Suprapubic skin (tissue), 4 donors: Measurements from ENCODE around the gene TUBE1. TPM values are rescaled to one million over a fixed set of nuclear protein-coding genes. Genes with fewer than 3 reads are reported as not detected.
"Not testable (repeated sequence)": the region's sequence is repeated elsewhere in the genome, so short reads cannot be mapped to it uniquely, and the experiment has no call there.

Experiments
- DNase-seq, 2 donors: peaks; one replicate each; pipeline ENCODE4 v3.0.0-alpha.2; 2019; ENCODE audit warnings: low spot score in 2 of 2
- H3K27ac ChIP-seq: fragments of 200-600 bp; sonication (generic); one replicate; pipeline ENCODE4 v1.5.1; 2019
- H3K27me3 ChIP-seq: fragments of 200-600 bp; sonication (generic); one replicate; pipeline ENCODE4 v1.5.1; 2019
- H3K36me3 ChIP-seq: fragments of 200-600 bp; sonication (generic); one replicate; pipeline ENCODE4 v1.5.1; 2019
- H3K4me1 ChIP-seq: fragments of 200-600 bp; sonication (generic); one replicate; pipeline ENCODE4 v1.5.1; 2019
- H3K4me3 ChIP-seq: fragments of 200-600 bp; sonication (generic); one replicate; pipeline ENCODE4 v1.5.1; 2019; ENCODE audit warnings: mild to moderate bottlenecking
- H3K9me3 ChIP-seq: fragments of 200-600 bp; sonication (generic); one replicate; pipeline ENCODE4 v1.5.1; 2019
- CTCF ChIP-seq, 2 donors: fragments of 200-600 bp in 1 of 2; fragments of 450-650 bp in 1 of 2; sonication (generic) in 1 of 2; IDR thresholded peaks; one replicate each; pipeline ENCODE4 v1.5.1; 2016 to 2019; ENCODE audit warnings: antibody characterized with exemption in 2 of 2, mild to moderate bottlenecking in 1 of 2, moderate library complexity in 1 of 2
- EP300 ChIP-seq: sonication (generic); formaldehyde crosslinking; IDR thresholded peaks from one replicate; pipeline ENCODE4 v1.6.1; 2017; ENCODE audit warnings: antibody characterized with exemption
- POLR2A ChIP-seq, 2 donors: fragments of 450-650 bp; IDR thresholded peaks; one replicate each; pipeline ENCODE4 v1.6.1; 2017; ENCODE audit warnings: antibody characterized with exemption in 2 of 2, mild to moderate bottlenecking in 2 of 2, moderate library complexity in 2 of 2
- POLR2AphosphoS5 ChIP-seq, 3 donors: sonication (generic); formaldehyde crosslinking; IDR thresholded peaks; one replicate each; pipeline ENCODE4 v1.6.1; 2017; ENCODE audit warnings: antibody characterized with exemption in 3 of 3
- WGBS: methylation state at CpG from one replicate; pipeline ENCODE4 v1.1.5; 2018; 5-methylcytosine and 5-hydroxymethylcytosine counted together
- total RNA-seq, 4 donors: library from RNA; depleted of rRNA; stranded (reverse); fragments of >200 nt; gene quantifications; one replicate each; pipeline ENCODE4 v1.1.0, GENCODE V29; 2016

The TUBE1 gene
- total RNA-seq, 4 donors from 2014 or later = 19.6 to 82.2 (median 31.2) TPM

GRCh38 chr6:112113431-112113830 lies 26.1 kb upstream of the TUBE1 start:
- H3K4me3 ChIP-seq = no peak overlapping the region
- no peaks in the 10 kb centered on the region for H3K4me1 ChIP-seq
- no peak for TF ChIP-seq EP300
- no peak for TF ChIP-seq CTCF (IDR thresholded peaks at IDR 0.05)
- TF ChIP-seq POLR2A (IDR thresholded peaks at IDR 0.05) = no peak
- no peak for TF ChIP-seq POLR2AphosphoS5 (IDR thresholded peaks at IDR 0.05)
- no peak for DNase-seq
- H3K36me3 ChIP-seq = peaks cover 45% of the 10 kb centered on the region
- H3K9me3 ChIP-seq = no peaks in the 10 kb centered on the region
- WGBS = 73% methylated on average over 3 of the region's 3 CpGs
- H3K27ac ChIP-seq = no peak overlapping the region
- no peaks in the 10 kb centered on the region for H3K27me3 ChIP-seq

GRCh38 chr6:112109262-112109661 lies 22.0 kb upstream of the TUBE1 start:
- H3K36me3 ChIP-seq = peaks cover 32% of the 10 kb centered on the region
- no peaks in the 10 kb centered on the region for H3K9me3 ChIP-seq
- H3K27me3 ChIP-seq = no peaks in the 10 kb centered on the region
- H3K27ac ChIP-seq = no peak overlapping the region
- H3K4me1 ChIP-seq = no peaks in the 10 kb centered on the region
- 73% methylated on average over 9 of the region's 9 CpGs for WGBS
- H3K4me3 ChIP-seq = no peak overlapping the region
- TF ChIP-seq POLR2AphosphoS5 (IDR thresholded peaks at IDR 0.05) (no peak), CTCF (IDR thresholded peaks at IDR 0.05) (no peak), POLR2A (IDR thresholded peaks at IDR 0.05) (no peak), EP300 (no peak)
- no peak for DNase-seq

- 74% methylated on average over 2 of the region's 2 CpGs for WGBS
- Histone ChIP-seq H3K36me3 (peaks cover 16% of the 10 kb centered on the region), H3K27ac (no peak overlapping the region), H3K27me3 (no peaks in the 10 kb centered on the region), H3K4me3 (no peak overlapping the region), H3K4me1 (no peaks in the 10 kb centered on the region), H3K9me3 (no peaks in the 10 kb centered on the region)
- no peak for DNase-seq
- no peak for TF ChIP-seq EP300
- no peak for TF ChIP-seq POLR2AphosphoS5 (IDR thresholded peaks at IDR 0.05)
- no peak for TF ChIP-seq CTCF (IDR thresholded peaks at IDR 0.05)
These were observed 19.3 kb upstream of the TUBE1 start for GRCh38 chr6:112106562-112106961.

- not testable (repeated sequence) for H3K27me3 ChIP-seq, H3K9me3 ChIP-seq, H3K4me1 ChIP-seq, DNase-seq, H3K27ac ChIP-seq, H3K4me3 ChIP-seq
- peaks cover 16% of the 10 kb centered on the region for H3K36me3 ChIP-seq
- 94% methylated on average over 2 of the region's 2 CpGs for WGBS
These were observed 18.7 kb upstream of the TUBE1 start for GRCh38 chr6:112106026-112106425.

- 86% methylated on average over 4 of the region's 4 CpGs for WGBS
- H3K27me3 ChIP-seq = no peaks in the 10 kb centered on the region
- TF ChIP-seq POLR2AphosphoS5 (IDR thresholded peaks at IDR 0.05) (no peak), EP300 (no peak)
These were observed 13.3 kb upstream of the TUBE1 start for GRCh38 chr6:112100561-112100960.

GRCh38 chr6:112096901-112097300 lies 9.6 kb upstream of the TUBE1 start:
- 98% methylated on average over 2 of the region's 2 CpGs for WGBS
- H3K4me3 ChIP-seq = no peak overlapping the region
- H3K36me3 ChIP-seq = no peaks in the 10 kb centered on the region
- no peaks in the 10 kb centered on the region for H3K9me3 ChIP-seq
- H3K27ac ChIP-seq = no peak overlapping the region
- H3K4me1 ChIP-seq = no peaks in the 10 kb centered on the region
- no peak for DNase-seq
- no peaks in the 10 kb centered on the region for H3K27me3 ChIP-seq
- no peak for TF ChIP-seq POLR2A (IDR thresholded peaks at IDR 0.05)
- TF ChIP-seq CTCF (IDR thresholded peaks at IDR 0.05) = no peak
- TF ChIP-seq EP300 = no peak
- no peak for TF ChIP-seq POLR2AphosphoS5 (IDR thresholded peaks at IDR 0.05)

More at GRCh38 chr6:112100561-112100960, 13.3 kb upstream of the TUBE1 start:
- H3K27ac ChIP-seq = no peak overlapping the region
- no peaks in the 10 kb centered on the region for H3K4me1 ChIP-seq
- no peaks in the 10 kb centered on the region for H3K9me3 ChIP-seq
- H3K4me3 ChIP-seq = no peak overlapping the region
- no peaks in the 10 kb centered on the region for H3K36me3 ChIP-seq
- no peak for DNase-seq
